Measurements from ENCODE around the gene IL1R1.
"Not testable (repeated sequence)": the region's sequence is repeated elsewhere in the genome, so short reads cannot be mapped to it uniquely, and the experiment has no call there.

IL1R1 gene

GRCh38 chr2:102141970-102142828 is at the start of gene IL1R1:
Gene IL1R1, plus strand, starts transcription at chr2:102142746. Its CDS starts 14,979 bp downstream, at chr2:102157725.
- no peak for DNase-seq

- no peak for DNase-seq
Observed at GRCh38 chr2:102093662-102094061, 48.9 kb upstream of the IL1R1 start.

GRCh38 chr2:102094917-102095316 is 47.6 kb upstream of the IL1R1 start:
- peak; percentile 46 for DNase-seq

- DNase-seq: no peak
Observed at GRCh38 chr2:102096103-102096502, 46.4 kb upstream of the IL1R1 start.

- no peak for DNase-seq
Observed at GRCh38 chr2:102098756-102099155, 43.8 kb upstream of the IL1R1 start.

GRCh38 chr2:102099536-102100298 is 42.8 kb upstream of the IL1R1 start:
- DNase-seq: no peak

- DNase-seq: peak; percentile 86
Observed at GRCh38 chr2:102100371-102101096, 42.0 kb upstream of the IL1R1 start.

GRCh38 chr2:102101097-102101848 is 41.3 kb upstream of the IL1R1 start:
- DNase-seq: no peak

GRCh38 chr2:102101849-102102635 is 40.5 kb upstream of the IL1R1 start:
- no peak for DNase-seq

- DNase-seq: not testable (repeated sequence)
Observed at GRCh38 chr2:102102636-102102948, 40.0 kb upstream of the IL1R1 start.

GRCh38 chr2:102103284-102103683 is 39.3 kb upstream of the IL1R1 start:
- DNase-seq: no peak

- peak; percentile 91 for DNase-seq
Observed at GRCh38 chr2:102103992-102104871, 38.3 kb upstream of the IL1R1 start.

GRCh38 chr2:102106133-102106556 is 36.4 kb upstream of the IL1R1 start:
- DNase-seq: peak; percentile 17

GRCh38 chr2:102106813-102107740 is 35.5 kb upstream of the IL1R1 start:
- DNase-seq: not testable (repeated sequence)

- DNase-seq: peak; percentile 46
Observed at GRCh38 chr2:102107741-102108070, 34.8 kb upstream of the IL1R1 start.

- DNase-seq: no peak
Observed at GRCh38 chr2:102109016-102109415, 33.5 kb upstream of the IL1R1 start.

- DNase-seq: no peak
Observed at GRCh38 chr2:102110171-102110570, 32.4 kb upstream of the IL1R1 start.

GRCh38 chr2:102110596-102111334 is 31.8 kb upstream of the IL1R1 start:
- peak; percentile 75 for DNase-seq

GRCh38 chr2:102111823-102112222 is 30.7 kb upstream of the IL1R1 start:
- no peak for DNase-seq

Measured in activated CD4-positive, alpha-beta T cell treated with anti-CD3 and anti-CD28 coated beads, Interleukin-2, amount 50 U/mL, for 16 hours (primary cell).